Activated CD4-positive, alpha-beta T cell treated with anti-CD3 and anti-CD28 coated beads, Interleukin-10, Interleukin-2, amounts not matched to agents 100 ng/mL and 50 ng/mL, durations not matched to agents 16 hours and 8 hours (primary cell): ENCODE results near the gene ANKRD33.
A peak's percentile ranks its signal among the peaks of the same experiment; 100 is the strongest.

ENCODE experiments used
- DNase-seq: peaks from one replicate; pipeline ENCODE4 v3.0.0-alpha.2; 2020

The ANKRD33 gene

GRCh38 chr12:51922146-51922545, 34.2 kb downstream of the ANKRD33 start:
- DNase-seq, result no peak

GRCh38 chr12:51922762-51923505, 35.0 kb downstream of the ANKRD33 start:
- no peak for DNase-seq

GRCh38 chr12:51923506-51924365, 35.8 kb downstream of the ANKRD33 start:
- DNase-seq, result peak; percentile 55

- DNase-seq, result no peak
Measured at GRCh38 chr12:51924551-51925319, 36.8 kb downstream of the ANKRD33 start.

- DNase-seq, result no peak
Measured at GRCh38 chr12:51925346-51926063, 37.6 kb downstream of the ANKRD33 start.

- DNase-seq, result no peak
Measured at GRCh38 chr12:51926064-51926632, 38.2 kb downstream of the ANKRD33 start.

GRCh38 chr12:51926718-51927117, 38.8 kb downstream of the ANKRD33 start:
- peak; percentile 45 for DNase-seq

- no peak for DNase-seq
Measured at GRCh38 chr12:51932218-51933076, 44.5 kb downstream of the ANKRD33 start.

- no peak for DNase-seq
Measured at GRCh38 chr12:51934080-51934479, 46.2 kb downstream of the ANKRD33 start.

GRCh38 chr12:51937926-51938325, 50.0 kb downstream of the ANKRD33 start:
- no peak for DNase-seq

- DNase-seq, result no peak
Measured at GRCh38 chr12:51938726-51939125, 50.8 kb downstream of the ANKRD33 start.

GRCh38 chr12:51941011-51941581, 53.2 kb downstream of the ANKRD33 start:
- DNase-seq, result no peak
